ENCODE results near the gene UBR4. TPM values are rescaled to one million over a fixed set of nuclear protein-coding genes. Genes with fewer than 3 reads are reported as not detected.
"Not testable (repeated sequence)": the region's sequence is repeated elsewhere in the genome, so short reads cannot be mapped to it uniquely, and the experiment has no call there.

Gene UBR4
- total and polyA plus RNA-seq, 2 of the 8 experiments (the other 6 are each of a cell fraction or from before 2014, with no cell fraction given) = 139 to 152 TPM

- H4K8ac ChIP-seq (ENCODE audit: extremely low read depth, insufficient read depth, low read length); H3K23ac ChIP-seq (ENCODE audit: insufficient read length); H3K9me3 ChIP-seq (ENCODE audit: insufficient read depth in 2 of 2, low read depth in 1 of 2, low read length in 1 of 2); H2BK12ac ChIP-seq (ENCODE audit: low read depth, low read length); H3K4me2 ChIP-seq (ENCODE audit: insufficient read depth in 1 of 2, low read depth in 2 of 2, low read length in 2 of 2); H2AK5ac ChIP-seq (ENCODE audit: low read depth, low read length); H4K5ac ChIP-seq (ENCODE audit: insufficient read length, low read depth, low read length); H2BK120ac ChIP-seq (replicated peaks; ENCODE audit: low read depth, low read length); H2BK20ac ChIP-seq (ENCODE audit: low read length); H2BK15ac ChIP-seq (ENCODE audit: low read length); H2BK5ac ChIP-seq (ENCODE audit: low read depth, low read length); FAIRE-seq; H4K91ac ChIP-seq (replicated peaks; ENCODE audit: insufficient read length, low read length); H3K4me3 ChIP-seq (ENCODE audit: extremely low read depth in 1 of 4, insufficient read depth in 2 of 4, low read depth in 3 of 4, low read length in 4 of 4); H3K56ac ChIP-seq (replicated peaks; ENCODE audit: insufficient read length, low read depth, low read length); H3K23me2 ChIP-seq (ENCODE audit: low read depth, low read length); H3K14ac ChIP-seq (ENCODE audit: insufficient read length); H3K4ac ChIP-seq (replicated peaks; ENCODE audit: insufficient read length, low read depth, low read length); H3K79me2 ChIP-seq (ENCODE audit: control insufficient read depth in 1 of 2, insufficient read depth in 2 of 2, low read length in 2 of 2); H3K27me3 ChIP-seq (replicated peaks in 1 of 4; ENCODE audit: control insufficient read depth in 3 of 4, extremely low read depth in 1 of 4, insufficient read depth in 3 of 4, low read length in 3 of 4); H4K20me1 ChIP-seq (replicated peaks in 1 of 2; ENCODE audit: control insufficient read depth in 1 of 2, insufficient read depth in 2 of 2, low read length in 2 of 2); H2AFZ ChIP-seq (ENCODE audit: low read length); DNase-seq (ENCODE audit: low read depth in 1 of 2, low spot score in 2 of 2); H3K18ac ChIP-seq (ENCODE audit: extremely low read depth, low read length); H3K27ac ChIP-seq (ENCODE audit: low read depth, low read length); H3K4me1 ChIP-seq (replicated peaks in 1 of 4; ENCODE audit: control insufficient read depth in 3 of 4, insufficient read depth in 4 of 4, low read length in 3 of 4); H3K79me1 ChIP-seq (ENCODE audit: low read depth, low read length); H3K9ac ChIP-seq (replicated peaks in 1 of 4; ENCODE audit: extremely low read depth in 1 of 4, low read depth in 3 of 4, low read length in 3 of 4): not testable (repeated sequence)
- H3K36me3 ChIP-seq (ENCODE audit: control insufficient read depth in 2 of 4, insufficient read depth in 4 of 4, low read length in 3 of 4) = peaks cover 51 to 88% (median 72%) of the 10 kb centered on the region in 4 experiments
- WGBS, 2 experiments (ENCODE audit: extremely low coverage in 1 of 2, insufficient coverage in 1 of 2, insufficient read length in 1 of 2, insufficient replicate concordance in 2 of 2, low coverage in 1 of 2, low lambda C conversion rate in 2 of 2, missing lambda C conversion rate in 1 of 2) = 95% methylated on average over 8 of the region's 8 CpGs; no CpG with 5 or more reads in 1 of the 2 experiments
- ChIA-PET CTCF (ENCODE audit: partially characterized antibody) (interaction anchor here (0.6 to 1.9 kb wide), 12 partner anchors 11 to 1921 kb away, joined by 3 to 7 read pairs (median 3); no protein-coding TSS in a partner anchor), POLR2A (ENCODE audit: partially characterized antibody) (interaction anchor here (0.7 to 1.2 kb wide), 5 partner anchors 18 to 84 kb away, joined by 3 to 5 read pairs (median 3); no protein-coding TSS in a partner anchor)
These were observed 29.8 kb downstream of the UBR4 start for GRCh38 chr1:19180265-19180657.
